ENCODE measurements around the gene PADI1.

PADI1 gene

GRCh38 chr1:17244821-17245740 is 40.2 kb downstream of the PADI1 start:
- no peak for DNase-seq

GRCh38 chr1:17245816-17246325 is 40.9 kb downstream of the PADI1 start:
- DNase-seq: no peak

- no peak for DNase-seq
These were observed 42.0 kb downstream of the PADI1 start for GRCh38 chr1:17246971-17247370.

- DNase-seq: no peak
These were observed 43.9 kb downstream of the PADI1 start, which contains the start of gene PADI3 for GRCh38 chr1:17248781-17249180. Gene PADI3, plus strand, starts transcription at chr1:17249098. Its CDS starts 40 bp downstream, at chr1:17249138.

- peak; percentile 76 for DNase-seq
These were observed 45.7 kb downstream of the PADI1 start for GRCh38 chr1:17250601-17251000.

- no peak for DNase-seq
These were observed 46.3 kb downstream of the PADI1 start for GRCh38 chr1:17251246-17251645.

GRCh38 chr1:17251701-17252376 is 46.9 kb downstream of the PADI1 start:
- peak; percentile 67 for DNase-seq

- DNase-seq: no peak
These were observed 50.4 kb downstream of the PADI1 start for GRCh38 chr1:17255336-17255735.

- DNase-seq: no peak
These were observed 53.3 kb downstream of the PADI1 start for GRCh38 chr1:17258116-17258757.

GRCh38 chr1:17258758-17259130 is 53.8 kb downstream of the PADI1 start:
- DNase-seq: no peak

- DNase-seq: no peak
These were observed 54.4 kb downstream of the PADI1 start for GRCh38 chr1:17259233-17259873.

GRCh38 chr1:17260264-17260663 is 55.3 kb downstream of the PADI1 start:
- DNase-seq: no peak

- no peak for DNase-seq
These were observed 55.8 kb downstream of the PADI1 start for GRCh38 chr1:17260738-17261137.

GRCh38 chr1:17263936-17264335 is 59.0 kb downstream of the PADI1 start:
- no peak for DNase-seq

GRCh38 chr1:17264470-17264869 is 59.5 kb downstream of the PADI1 start:
- no peak for DNase-seq

GRCh38 chr1:17265162-17265561 is 60.2 kb downstream of the PADI1 start:
- DNase-seq: no peak

GRCh38 chr1:17265950-17266349 is 61.0 kb downstream of the PADI1 start:
- no peak for DNase-seq

GRCh38 chr1:17270891-17271765 is 66.2 kb downstream of the PADI1 start:
- no peak for DNase-seq

- no peak for DNase-seq
These were observed 67.1 kb downstream of the PADI1 start for GRCh38 chr1:17272066-17272465.

- no peak for DNase-seq
These were observed 67.7 kb downstream of the PADI1 start for GRCh38 chr1:17272646-17273045.

- no peak for DNase-seq
These were observed 68.2 kb downstream of the PADI1 start for GRCh38 chr1:17273096-17273495.
